Subcutaneous adipose tissue (tissue), 4 donors: ENCODE measurements around the gene DISP3. TPM values are rescaled to one million over a fixed set of nuclear protein-coding genes. Genes with fewer than 3 reads are reported as not detected.

Source experiments
- CTCF ChIP-seq: fragments of 450-650 bp; IDR thresholded peaks from one replicate; pipeline ENCODE4 v1.5.1; 2016; ENCODE audit warnings: low read depth, mild to moderate bottlenecking, control low read depth, antibody characterized with exemption, moderate library complexity
- total RNA-seq, 4 donors: library from RNA; depleted of rRNA; stranded (reverse); fragments of >200 nt; gene quantifications; one replicate each; pipeline ENCODE4 v1.1.0, GENCODE V29; 2016

The DISP3 gene
- total RNA-seq, 4 donors from 2014 or later, result not detected

- TF ChIP-seq CTCF, result no peak
Observed at GRCh38 chr1:11462224-11462923, 16.6 kb upstream of the DISP3 start.

GRCh38 chr1:11463177-11463576, 15.8 kb upstream of the DISP3 start:
- TF ChIP-seq CTCF, result no peak

GRCh38 chr1:11465307-11465706, 13.6 kb upstream of the DISP3 start:
- no peak for TF ChIP-seq CTCF

GRCh38 chr1:11466416-11466815, 12.5 kb upstream of the DISP3 start:
- TF ChIP-seq CTCF, result no peak

- no peak for TF ChIP-seq CTCF
Observed at GRCh38 chr1:11468878-11469277, 10.1 kb upstream of the DISP3 start.

- TF ChIP-seq CTCF, result no peak
Observed at GRCh38 chr1:11470912-11471311, 8.0 kb upstream of the DISP3 start.

- no peak for TF ChIP-seq CTCF
Observed at GRCh38 chr1:11471473-11471872, 7.5 kb upstream of the DISP3 start.
